Type B pancreatic cell (in vitro differentiated cells): Measurements from ENCODE around the gene KANSL1L. TPM values are rescaled to one million over a fixed set of nuclear protein-coding genes. Genes with fewer than 3 reads are reported as not detected.

ENCODE experiments used
- DNase-seq: peaks from one replicate; pipeline ENCODE4 v3.0.0; 2021; ENCODE audit warnings: mixed read lengths; ENCODE audit not compliant: unreplicated experiment; ENCODE audit errors: extremely low spot score
- H3K27ac Mint-ChIP-seq: 2 replicates; pipeline ENCODE4 v1.8.0; 2021; ENCODE audit warnings: mild to moderate bottlenecking, mixed read lengths
- H3K27me3 Mint-ChIP-seq: 2 replicates; pipeline ENCODE4 v1.8.0; 2021; ENCODE audit warnings: mixed read lengths
- H3K36me3 Mint-ChIP-seq: 2 replicates; pipeline ENCODE4 v1.8.0; 2021; ENCODE audit warnings: mixed read lengths
- H3K4me1 Mint-ChIP-seq: one replicate; pipeline ENCODE4 v1.8.0; 2021; ENCODE audit warnings: mixed read lengths; ENCODE audit not compliant: unreplicated experiment
- H3K4me3 Mint-ChIP-seq: 2 replicates; pipeline ENCODE4 v1.8.0; 2021; ENCODE audit warnings: mild to moderate bottlenecking, mixed read lengths
- H3K9me3 Mint-ChIP-seq: 2 replicates; pipeline ENCODE4 v1.8.0; 2021; ENCODE audit warnings: mixed read lengths
- CTCF ChIP-seq: fragments of 200-600 bp; sonication (generic); conservative IDR thresholded peaks from 2 replicates; pipeline ENCODE4 v1.5.0; 2021; ENCODE audit warnings: antibody characterized with exemption, mild to moderate bottlenecking
- long read RNA-seq: library from polyadenylated mRNA; unstranded; transcript quantifications from one replicate; pipeline ENCODE4 v2.0.0, GENCODE V29; 2020
- total RNA-seq: library from RNA; stranded (reverse); gene quantifications from 2 replicates; pipeline ENCODE4 v1.2.1, GENCODE V29; 2021; ENCODE audit warnings: low replicate concordance

KANSL1L gene
- 11.9 and 17.2 TPM in 2 replicates for total RNA-seq
- long read RNA-seq, partial matches to known transcripts: 0 of 5 reads
- long read RNA-seq, other reads (novel, unspliced or antisense): 5 of 5 reads

- Mint-ChIP-seq H3K27ac (peak within 1 kb of the TSS; percentile 99), H3K9me3 (no peaks in the 10 kb centered on the region), H3K36me3 (no peaks in the 10 kb centered on the region), H3K27me3 (no peaks in the 10 kb centered on the region), H3K4me1 (peaks cover 12% of the 10 kb centered on the region), H3K4me3 (peak within 1 kb of the TSS; percentile 97)
- peak; percentile 99 for DNase-seq
- TF ChIP-seq CTCF: no peak
These were observed at the start of gene KANSL1L for GRCh38 chr2:210171309-210172218. KANSL1L (minus strand) TSS chr2:210171409; CDS start chr2:210154582, 16,827 bp downstream.

- no peak for TF ChIP-seq CTCF
- no peak for DNase-seq
- no peak overlapping the region for H3K27ac Mint-ChIP-seq
- H3K4me3 Mint-ChIP-seq: no peak overlapping the region
- H3K4me1 Mint-ChIP-seq: no peaks in the 10 kb centered on the region
- H3K36me3 Mint-ChIP-seq: no peaks in the 10 kb centered on the region
- H3K9me3 Mint-ChIP-seq: no peaks in the 10 kb centered on the region
- H3K27me3 Mint-ChIP-seq: peaks cover 8% of the 10 kb centered on the region
These were observed 43.9 kb upstream of the KANSL1L start for GRCh38 chr2:210215120-210215519.

GRCh38 chr2:210210185-210210584 lies 39.0 kb upstream of the KANSL1L start:
- Mint-ChIP-seq H3K9me3 (no peaks in the 10 kb centered on the region), H3K36me3 (no peaks in the 10 kb centered on the region), H3K4me1 (no peaks in the 10 kb centered on the region), H3K4me3 (no peak overlapping the region), H3K27ac (no peak overlapping the region), H3K27me3 (no peaks in the 10 kb centered on the region)
- no peak for DNase-seq
- TF ChIP-seq CTCF: no peak

- Mint-ChIP-seq H3K4me1 (no peaks in the 10 kb centered on the region), H3K9me3 (no peaks in the 10 kb centered on the region), H3K4me3 (no peak overlapping the region), H3K27ac (no peak overlapping the region), H3K36me3 (no peaks in the 10 kb centered on the region), H3K27me3 (peaks cover 1% of the 10 kb centered on the region)
- no peak for DNase-seq
- TF ChIP-seq CTCF: no peak
These were observed 36.7 kb upstream of the KANSL1L start for GRCh38 chr2:210207929-210208328.

- TF ChIP-seq CTCF: no peak
- no peaks in the 10 kb centered on the region for H3K36me3 Mint-ChIP-seq
- no peak for DNase-seq
- H3K27me3 Mint-ChIP-seq: peaks cover 3% of the 10 kb centered on the region
- H3K9me3 Mint-ChIP-seq: no peaks in the 10 kb centered on the region
- no peaks in the 10 kb centered on the region for H3K4me1 Mint-ChIP-seq
- no peak overlapping the region for H3K27ac Mint-ChIP-seq
- H3K4me3 Mint-ChIP-seq: no peak overlapping the region
These were observed 32.3 kb upstream of the KANSL1L start for GRCh38 chr2:210203558-210203957.
